Measurements from ENCODE around the gene CRHR2. TPM values are rescaled to one million over a fixed set of nuclear protein-coding genes. Genes with fewer than 3 reads are reported as not detected.

Gene CRHR2
- total and polyA plus RNA-seq, 2 experiments from 2014 or later, result 0.39 to 0.77 TPM

- Histone ChIP-seq H3K4me1 (ENCODE audit: low read depth) (no peaks in the 10 kb centered on the region), H3K9me3 (ENCODE audit: low read depth) (no peaks in the 10 kb centered on the region), H3K27ac (no peak overlapping the region), H3K4me3 (no peak overlapping the region), H3K36me3 (no peaks in the 10 kb centered on the region), H3K27me3 (peaks cover 18% of the 10 kb centered on the region)
- no peak for TF ChIP-seq CTCF (IDR thresholded peaks at IDR 0.05; ENCODE audit: low read depth, low read length)
- no peak for DNase-seq (ENCODE audit: low read depth in 1 of 2, low spot score in 1 of 2)
Observed at GRCh38 chr7:30687604-30688003, 5.3 kb upstream of the CRHR2 start.

- peak in 1 of 2 donors; percentile 35 for DNase-seq (ENCODE audit: low read depth in 1 of 2, low spot score in 1 of 2)
- Histone ChIP-seq H3K27me3 (peaks cover 50% of the 10 kb centered on the region), H3K4me1 (ENCODE audit: low read depth) (no peaks in the 10 kb centered on the region), H3K9me3 (ENCODE audit: low read depth) (no peaks in the 10 kb centered on the region), H3K27ac (no peak overlapping the region), H3K36me3 (no peaks in the 10 kb centered on the region), H3K4me3 (no peak overlapping the region)
- no peak for TF ChIP-seq CTCF (IDR thresholded peaks at IDR 0.05; ENCODE audit: low read depth, low read length)
Observed at GRCh38 chr7:30684351-30684750, 2.1 kb upstream of the CRHR2 start.

GRCh38 chr7:30683816-30684215 is 1.6 kb upstream of the CRHR2 start:
- Histone ChIP-seq H3K27me3 (peaks cover 55% of the 10 kb centered on the region), H3K9me3 (ENCODE audit: low read depth) (no peaks in the 10 kb centered on the region), H3K36me3 (no peaks in the 10 kb centered on the region), H3K27ac (no peak overlapping the region), H3K4me3 (no peak overlapping the region), H3K4me1 (ENCODE audit: low read depth) (no peaks in the 10 kb centered on the region)
- DNase-seq (ENCODE audit: low read depth in 1 of 2, low spot score in 1 of 2), result no peak
- TF ChIP-seq CTCF (IDR thresholded peaks at IDR 0.05; ENCODE audit: low read depth, low read length), result no peak

- Histone ChIP-seq H3K9me3 (ENCODE audit: low read depth) (no peaks in the 10 kb centered on the region), H3K4me1 (ENCODE audit: low read depth) (no peaks in the 10 kb centered on the region), H3K27ac (no peak overlapping the region), H3K27me3 (peaks cover 61% of the 10 kb centered on the region), H3K4me3 (no peak overlapping the region), H3K36me3 (no peaks in the 10 kb centered on the region)
- TF ChIP-seq CTCF (IDR thresholded peaks at IDR 0.05; ENCODE audit: low read depth, low read length), result no peak
- no peak for DNase-seq (ENCODE audit: low read depth in 1 of 2, low spot score in 1 of 2)
Observed at GRCh38 chr7:30683306-30683705, 1.1 kb upstream of the CRHR2 start.

GRCh38 chr7:30681815-30682211 is 443 bp downstream of the CRHR2 start:
- DNase-seq (ENCODE audit: low read depth in 1 of 2, low spot score in 1 of 2), result peak in 1 of 2 donors; percentile 60
- H3K27ac ChIP-seq, result no peak overlapping the region

More at GRCh38 chr7:30681815-30682211, 443 bp downstream of the CRHR2 start:
- no peaks in the 10 kb centered on the region for H3K4me1 ChIP-seq (ENCODE audit: low read depth)
- H3K4me3 ChIP-seq, result peak overlapping the region; percentile 32
- no peaks in the 10 kb centered on the region for H3K9me3 ChIP-seq (ENCODE audit: low read depth)
- TF ChIP-seq CTCF (IDR thresholded peaks at IDR 0.05; ENCODE audit: low read depth, low read length), result no peak
- H3K27me3 ChIP-seq, result peaks cover 69% of the 10 kb centered on the region
- H3K36me3 ChIP-seq, result no peaks in the 10 kb centered on the region
